Fibroblast of lung (primary cell): ENCODE results near the gene EPC2.

Experiments
- EZH2 ChIP-seq: IDR thresholded peaks from 2 replicates; pipeline ENCODE4 v1.5.1; 2012; ENCODE audit warnings: low read length, control low read depth, mild to moderate bottlenecking; ENCODE audit errors: missing control alignments
- TF ChIP-seq, protein P1 (sequence below), 2 donors: IDR thresholded peaks in 1 of 2; conservative IDR thresholded peaks in 1 of 2; 1 replicate in 1 of 2; 2 replicates in 1 of 2; pipeline ENCODE4 v1.5.1; 2011 to 2012; ENCODE audit warnings: low read length in 2 of 2, control low read depth in 1 of 2, inconsistent platforms in 1 of 2, low read depth in 1 of 2, mild to moderate bottlenecking in 1 of 2

DNA sequence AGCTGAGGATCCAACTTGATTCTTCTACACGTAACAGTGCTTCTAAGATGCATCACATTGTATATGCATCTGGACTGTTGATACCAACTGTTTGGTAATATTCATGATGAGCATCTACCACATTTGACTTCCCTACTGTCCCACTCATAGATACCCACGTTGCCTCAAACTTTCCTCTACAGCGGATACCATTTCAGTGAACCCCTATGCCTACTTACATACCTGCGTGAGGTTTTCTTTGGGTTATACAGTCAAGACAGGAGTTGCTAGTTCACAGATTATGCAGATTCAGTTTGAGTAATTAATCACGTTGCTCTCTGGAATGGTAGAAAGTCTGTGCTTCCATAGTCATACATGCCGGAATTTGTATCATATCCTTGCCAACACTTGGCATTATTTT lies 40.0 kb downstream of the EPC2 start:
- TF ChIP-seq, protein P1, sequence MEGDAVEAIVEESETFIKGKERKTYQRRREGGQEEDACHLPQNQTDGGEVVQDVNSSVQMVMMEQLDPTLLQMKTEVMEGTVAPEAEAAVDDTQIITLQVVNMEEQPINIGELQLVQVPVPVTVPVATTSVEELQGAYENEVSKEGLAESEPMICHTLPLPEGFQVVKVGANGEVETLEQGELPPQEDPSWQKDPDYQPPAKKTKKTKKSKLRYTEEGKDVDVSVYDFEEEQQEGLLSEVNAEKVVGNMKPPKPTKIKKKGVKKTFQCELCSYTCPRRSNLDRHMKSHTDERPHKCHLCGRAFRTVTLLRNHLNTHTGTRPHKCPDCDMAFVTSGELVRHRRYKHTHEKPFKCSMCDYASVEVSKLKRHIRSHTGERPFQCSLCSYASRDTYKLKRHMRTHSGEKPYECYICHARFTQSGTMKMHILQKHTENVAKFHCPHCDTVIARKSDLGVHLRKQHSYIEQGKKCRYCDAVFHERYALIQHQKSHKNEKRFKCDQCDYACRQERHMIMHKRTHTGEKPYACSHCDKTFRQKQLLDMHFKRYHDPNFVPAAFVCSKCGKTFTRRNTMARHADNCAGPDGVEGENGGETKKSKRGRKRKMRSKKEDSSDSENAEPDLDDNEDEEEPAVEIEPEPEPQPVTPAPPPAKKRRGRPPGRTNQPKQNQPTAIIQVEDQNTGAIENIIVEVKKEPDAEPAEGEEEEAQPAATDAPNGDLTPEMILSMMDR (conservative IDR thresholded peaks at IDR 0.05 in 1 of 2, IDR thresholded peaks at IDR 0.05 in 1 of 2; ENCODE audit: low read depth in 1 of 2, low read length in 2 of 2): no peak
- no peak for TF ChIP-seq EZH2
